ENCODE measurements around the gene NEU4. TPM values are rescaled to one million over a fixed set of nuclear protein-coding genes. Genes with fewer than 3 reads are reported as not detected.

NEU4 gene
- total RNA-seq, 1 donor from 2014 or later: 0.88 TPM

DNA sequence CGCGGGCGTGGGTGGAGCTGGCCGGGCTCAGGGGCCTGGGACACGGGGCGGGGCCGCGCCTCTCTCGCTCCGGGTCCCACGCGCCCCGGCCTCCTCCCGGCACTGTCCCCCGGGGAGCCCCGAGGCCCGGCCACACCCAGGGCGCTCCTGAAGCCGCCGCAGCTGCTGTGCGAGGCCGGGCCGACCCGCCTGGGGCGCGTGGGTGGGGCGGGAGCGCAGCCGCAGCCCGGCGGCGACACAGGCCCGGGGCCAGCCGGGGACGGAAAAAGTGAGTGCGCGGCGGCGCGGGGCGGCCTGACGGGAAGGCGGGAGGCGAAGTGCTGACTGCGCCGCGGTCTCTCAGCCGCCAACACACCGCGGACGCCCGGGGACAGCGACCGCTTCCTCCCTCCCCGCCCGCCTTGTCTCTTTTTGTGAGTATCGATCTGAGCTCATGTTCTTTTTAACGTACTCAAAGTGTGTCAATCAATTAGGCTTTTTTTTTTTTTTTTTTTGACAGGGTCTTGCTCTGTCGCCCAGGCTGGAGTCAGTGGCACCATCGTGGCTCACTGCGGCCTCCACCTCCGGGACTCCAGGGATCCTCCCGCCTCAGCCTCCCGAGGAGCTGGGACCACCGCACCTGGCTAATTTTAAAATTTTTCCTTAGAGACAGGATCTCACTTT is 35.2 kb downstream of the NEU4 start:
- peaks cover 10% of the 10 kb centered on the region for H3K9me3 Mint-ChIP-seq (ENCODE audit: unreplicated experiment)
- H3K4me1 Mint-ChIP-seq (ENCODE audit: low read depth, unreplicated experiment): peaks cover 1% of the 10 kb centered on the region
- H3K27me3 Mint-ChIP-seq (ENCODE audit: unreplicated experiment): peaks cover 9% of the 10 kb centered on the region
- no peak overlapping the region for H3K27ac Mint-ChIP-seq (ENCODE audit: unreplicated experiment)
- H3K36me3 Mint-ChIP-seq (ENCODE audit: unreplicated experiment): peaks cover 5% of the 10 kb centered on the region
- H3K4me3 Mint-ChIP-seq (ENCODE audit: unreplicated experiment): peak overlapping the region; percentile 85
- peak; percentile 73 for DNase-seq
- no peak for TF ChIP-seq CTCF (IDR thresholded peaks at IDR 0.05; ENCODE audit: partially characterized antibody, unreplicated experiment)

- H3K36me3 Mint-ChIP-seq (ENCODE audit: unreplicated experiment): peaks cover 5% of the 10 kb centered on the region
- peaks cover 10% of the 10 kb centered on the region for H3K9me3 Mint-ChIP-seq (ENCODE audit: unreplicated experiment)
- no peak for DNase-seq
- TF ChIP-seq CTCF (IDR thresholded peaks at IDR 0.05; ENCODE audit: partially characterized antibody, unreplicated experiment): no peak
- H3K4me3 Mint-ChIP-seq (ENCODE audit: unreplicated experiment): peak overlapping the region; percentile 52
- H3K4me1 Mint-ChIP-seq (ENCODE audit: low read depth, unreplicated experiment): peaks cover 1% of the 10 kb centered on the region
- H3K27me3 Mint-ChIP-seq (ENCODE audit: unreplicated experiment): peaks cover 9% of the 10 kb centered on the region
- peak overlapping the region; percentile 15 for H3K27ac Mint-ChIP-seq (ENCODE audit: unreplicated experiment)
Observed at GRCh38 chr2:241844831-241845578, 36.0 kb downstream of the NEU4 start.

DNA sequence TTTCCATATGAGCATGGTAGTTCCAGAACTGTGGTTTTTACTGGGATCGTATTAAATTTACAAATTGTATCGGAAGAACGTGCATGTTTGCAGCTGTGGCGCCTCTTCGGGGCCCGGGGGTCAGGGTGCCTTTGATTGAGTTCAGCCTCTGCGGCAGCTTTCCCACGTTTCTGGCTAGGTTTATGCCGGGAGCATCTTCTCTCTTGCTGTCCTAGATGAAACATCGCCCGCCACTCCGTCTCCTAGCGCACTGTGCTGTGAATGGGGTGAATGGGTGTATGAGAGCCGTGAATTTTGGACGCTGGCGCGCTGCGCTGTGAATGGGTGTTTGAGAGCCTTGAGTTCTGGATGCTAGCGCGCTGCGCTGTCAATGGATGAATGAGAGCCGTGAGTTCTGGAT is 37.4 kb downstream of the NEU4 start:
- no peak overlapping the region for H3K4me3 Mint-ChIP-seq (ENCODE audit: unreplicated experiment)
- H3K27ac Mint-ChIP-seq (ENCODE audit: unreplicated experiment): no peak overlapping the region
- peaks cover 9% of the 10 kb centered on the region for H3K27me3 Mint-ChIP-seq (ENCODE audit: unreplicated experiment)
- no peak for DNase-seq
- TF ChIP-seq CTCF (IDR thresholded peaks at IDR 0.05; ENCODE audit: partially characterized antibody, unreplicated experiment): no peak
- H3K9me3 Mint-ChIP-seq (ENCODE audit: unreplicated experiment): peaks cover 11% of the 10 kb centered on the region
- H3K4me1 Mint-ChIP-seq (ENCODE audit: low read depth, unreplicated experiment): peaks cover 1% of the 10 kb centered on the region
- H3K36me3 Mint-ChIP-seq (ENCODE audit: unreplicated experiment): peaks cover 5% of the 10 kb centered on the region

DNA sequence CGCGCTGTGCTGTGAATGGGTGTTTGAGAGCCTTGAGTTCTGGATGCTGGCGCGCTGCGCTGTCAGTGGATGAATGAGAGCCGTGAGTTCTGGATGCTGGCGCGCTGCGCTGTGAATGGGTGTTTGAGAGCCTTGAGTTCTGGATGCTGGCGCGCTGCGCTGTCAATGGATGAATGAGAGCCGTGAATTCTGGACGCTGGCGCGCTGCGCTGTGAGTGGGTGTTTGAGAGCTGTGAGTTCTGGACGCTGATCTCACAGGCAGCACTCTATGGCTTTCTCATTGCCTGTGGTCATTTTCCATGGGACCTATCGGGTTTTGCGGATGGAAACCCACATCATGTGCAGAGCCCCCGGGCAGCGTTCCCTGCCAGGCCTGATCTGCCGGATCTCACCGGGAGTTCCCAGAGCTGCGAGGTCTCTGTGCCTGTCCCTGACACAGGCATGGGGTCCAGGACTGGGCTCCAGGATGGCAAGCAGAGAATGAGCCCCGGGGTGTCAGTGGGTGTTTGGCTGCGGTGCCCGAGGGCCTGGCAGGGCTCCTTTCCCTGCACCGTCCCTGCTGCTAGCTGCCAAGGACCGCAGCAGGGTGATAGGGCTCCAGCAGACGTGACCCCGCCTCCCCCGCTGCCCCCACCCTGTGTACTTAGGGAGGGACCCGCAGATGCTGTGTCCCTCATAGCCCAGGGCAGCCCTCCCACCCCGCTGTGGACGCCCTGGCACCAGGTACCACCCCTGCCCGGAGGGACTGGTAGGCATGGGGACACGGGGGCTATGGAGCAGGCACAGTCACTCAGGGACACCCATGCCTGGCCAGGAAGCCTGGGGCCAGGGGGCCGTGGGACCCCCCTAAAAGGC is 40.0 kb downstream of the NEU4 start:
- TF ChIP-seq CTCF (IDR thresholded peaks at IDR 0.05; ENCODE audit: partially characterized antibody, unreplicated experiment): no peak
- no peak overlapping the region for H3K4me3 Mint-ChIP-seq (ENCODE audit: unreplicated experiment)
- H3K4me1 Mint-ChIP-seq (ENCODE audit: low read depth, unreplicated experiment): peaks cover 1% of the 10 kb centered on the region
- DNase-seq: peak; percentile 22
- H3K27ac Mint-ChIP-seq (ENCODE audit: unreplicated experiment): no peak overlapping the region
- peaks cover 5% of the 10 kb centered on the region for H3K36me3 Mint-ChIP-seq (ENCODE audit: unreplicated experiment)
- H3K9me3 Mint-ChIP-seq (ENCODE audit: unreplicated experiment): peaks cover 12% of the 10 kb centered on the region
- H3K27me3 Mint-ChIP-seq (ENCODE audit: unreplicated experiment): peaks cover 12% of the 10 kb centered on the region

All from glutamatergic neuron (in vitro differentiated cells).